ENCODE measurements around the gene SOX2.
"Not testable (repeated sequence)": the region's sequence is repeated elsewhere in the genome, so short reads cannot be mapped to it uniquely, and the experiment has no call there.

Gene SOX2

DNA sequence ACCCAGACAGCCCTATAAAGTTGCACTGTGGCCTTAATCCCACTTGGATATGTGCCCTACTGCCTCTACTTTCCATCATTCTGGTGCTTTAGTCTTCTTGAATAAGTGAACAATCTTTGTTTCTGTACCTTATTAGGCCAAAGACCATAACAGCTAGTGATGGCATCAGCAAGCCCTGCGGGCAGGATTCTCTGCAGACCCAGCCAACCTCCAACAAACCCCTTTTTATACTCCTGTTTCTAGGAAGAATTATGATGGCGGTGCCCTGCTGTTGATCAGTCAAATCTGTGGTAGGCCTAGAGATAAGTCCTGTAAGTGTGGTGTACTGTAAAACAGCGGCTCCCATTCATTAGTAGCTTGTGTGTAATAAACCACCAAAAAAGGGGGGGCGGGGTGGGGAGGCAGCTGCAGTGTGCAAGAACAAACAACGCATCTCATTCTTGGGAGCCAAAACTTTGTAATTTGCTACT lies 40.5 kb downstream of the SOX2 start:
- Mint-ChIP-seq H3K4me3 (no peak overlapping the region), H3K4me1 (ENCODE audit: low read depth) (no peaks in the 10 kb centered on the region), H3K9me3 (no peaks in the 10 kb centered on the region), H3K27me3 (ENCODE audit: low read depth) (no peaks in the 10 kb centered on the region), H3K36me3 (ENCODE audit: low read depth) (no peaks in the 10 kb centered on the region), H3K27ac (no peak overlapping the region)

DNA sequence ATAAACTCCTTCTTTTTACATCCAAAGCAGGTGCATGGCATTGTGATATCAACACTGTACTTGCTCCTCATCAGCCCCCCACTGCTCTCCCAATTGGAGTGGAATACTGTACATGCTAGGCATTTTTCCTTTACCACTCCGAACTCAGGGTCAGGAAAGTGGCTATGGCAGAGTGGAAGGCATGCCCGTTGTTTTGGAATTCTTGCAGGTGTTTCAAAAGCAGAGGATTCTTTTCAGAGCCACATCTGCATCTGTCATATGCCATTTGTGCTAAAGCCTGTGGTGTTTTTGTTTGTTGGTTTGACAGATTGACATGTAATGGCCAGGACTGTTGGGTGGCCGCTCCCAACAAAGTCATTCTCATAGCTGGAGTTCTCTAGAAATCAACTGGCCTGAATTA lies 41.7 kb downstream of the SOX2 start:
- no peak overlapping the region for H3K4me3 Mint-ChIP-seq
- no peak overlapping the region for H3K27ac Mint-ChIP-seq
- no peaks in the 10 kb centered on the region for H3K4me1 Mint-ChIP-seq (ENCODE audit: low read depth)
- no peaks in the 10 kb centered on the region for H3K27me3 Mint-ChIP-seq (ENCODE audit: low read depth)
- no peaks in the 10 kb centered on the region for H3K9me3 Mint-ChIP-seq
- H3K36me3 Mint-ChIP-seq (ENCODE audit: low read depth), result no peaks in the 10 kb centered on the region

DNA sequence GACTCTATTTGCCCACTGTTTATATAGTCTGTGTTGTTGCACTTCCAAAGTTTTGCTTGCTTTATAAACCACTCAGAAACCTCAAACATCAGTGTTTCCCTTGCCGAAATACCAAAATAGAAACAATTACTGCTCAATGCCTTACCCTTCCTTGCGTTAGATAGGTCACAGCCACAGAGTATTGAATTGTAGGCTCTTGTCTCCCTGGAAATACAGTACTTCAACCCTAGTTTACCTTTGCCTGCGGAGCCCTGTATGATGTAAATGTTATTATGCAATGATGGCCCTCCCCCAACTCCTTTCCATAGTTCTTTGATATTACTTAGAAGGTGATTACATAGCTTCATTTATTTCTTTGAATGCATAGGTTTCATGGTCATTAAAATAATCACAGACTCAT lies 44.2 kb downstream of the SOX2 start:
- no peaks in the 10 kb centered on the region for H3K27me3 Mint-ChIP-seq (ENCODE audit: low read depth)
- no peak overlapping the region for H3K4me3 Mint-ChIP-seq
- no peaks in the 10 kb centered on the region for H3K36me3 Mint-ChIP-seq (ENCODE audit: low read depth)
- no peaks in the 10 kb centered on the region for H3K4me1 Mint-ChIP-seq (ENCODE audit: low read depth)
- H3K27ac Mint-ChIP-seq, result no peak overlapping the region
- no peaks in the 10 kb centered on the region for H3K9me3 Mint-ChIP-seq

DNA sequence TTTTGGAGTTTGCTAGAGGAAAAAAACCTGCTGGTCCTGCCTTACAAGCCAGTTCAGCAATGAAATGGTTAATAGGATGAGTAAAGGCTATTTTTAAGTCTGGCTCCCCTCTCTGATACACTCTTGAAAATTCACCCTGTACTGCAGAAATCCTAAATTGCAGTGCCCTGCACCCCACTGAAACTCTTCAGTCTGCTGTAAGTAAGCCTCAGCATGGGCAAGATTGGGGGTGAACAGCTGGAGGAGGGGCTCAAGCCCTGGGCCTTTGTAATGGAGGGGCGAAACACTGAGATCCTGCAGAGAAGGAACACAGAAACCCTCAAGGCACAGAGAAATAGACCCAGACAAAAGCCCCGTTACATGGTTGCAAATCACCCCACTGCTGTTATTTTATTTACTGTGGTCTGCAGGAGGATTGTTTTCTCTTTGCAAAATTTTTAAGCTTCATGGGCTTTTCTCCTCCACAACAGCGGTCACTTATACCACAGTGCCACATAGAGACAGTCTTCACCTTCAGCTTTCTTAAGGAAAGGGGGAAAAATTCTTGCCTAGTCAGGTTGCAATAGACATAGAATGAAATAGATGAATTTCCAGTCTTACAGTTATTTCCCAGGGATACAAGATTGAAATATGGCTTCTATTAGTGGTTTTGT lies 45.0 kb downstream of the SOX2 start:
- Mint-ChIP-seq H3K36me3 (ENCODE audit: low read depth) (no peaks in the 10 kb centered on the region), H3K4me1 (ENCODE audit: low read depth) (no peaks in the 10 kb centered on the region), H3K27me3 (ENCODE audit: low read depth) (no peaks in the 10 kb centered on the region), H3K4me3 (no peak overlapping the region), H3K9me3 (no peaks in the 10 kb centered on the region), H3K27ac (no peak overlapping the region)

DNA sequence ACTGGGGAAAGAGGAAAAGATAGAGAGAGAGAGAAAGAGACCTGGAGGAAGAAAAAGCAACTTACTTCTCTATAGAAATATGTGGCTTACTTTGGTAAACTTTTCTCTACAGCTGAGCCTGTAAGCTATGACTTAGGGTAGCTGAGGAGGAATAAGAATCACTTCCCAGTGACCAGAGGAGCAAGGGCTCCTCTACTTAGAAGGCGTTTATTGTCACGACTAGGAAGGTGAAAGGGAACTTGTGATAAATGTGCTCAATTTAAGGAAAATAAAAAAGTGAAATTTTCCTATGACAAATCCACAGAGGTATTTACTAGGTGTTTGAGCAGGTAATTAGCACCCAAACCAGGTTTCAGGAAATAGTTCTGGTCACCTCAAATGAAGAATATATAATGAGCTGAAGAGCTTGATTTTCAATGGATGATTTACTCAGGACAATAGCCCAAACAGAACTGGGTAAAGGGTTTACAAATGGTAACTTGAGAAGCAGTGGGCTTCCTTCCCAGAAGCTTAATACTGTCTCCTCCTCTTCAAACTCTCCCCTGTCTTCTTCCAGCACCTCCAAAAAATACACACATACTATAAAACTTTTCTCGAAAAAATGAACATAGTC lies 46.1 kb downstream of the SOX2 start:
- Mint-ChIP-seq H3K4me1 (ENCODE audit: low read depth) (no peaks in the 10 kb centered on the region), H3K4me3 (no peak overlapping the region), H3K36me3 (ENCODE audit: low read depth) (no peaks in the 10 kb centered on the region), H3K27me3 (ENCODE audit: low read depth) (no peaks in the 10 kb centered on the region), H3K27ac (no peak overlapping the region), H3K9me3 (no peaks in the 10 kb centered on the region)

DNA sequence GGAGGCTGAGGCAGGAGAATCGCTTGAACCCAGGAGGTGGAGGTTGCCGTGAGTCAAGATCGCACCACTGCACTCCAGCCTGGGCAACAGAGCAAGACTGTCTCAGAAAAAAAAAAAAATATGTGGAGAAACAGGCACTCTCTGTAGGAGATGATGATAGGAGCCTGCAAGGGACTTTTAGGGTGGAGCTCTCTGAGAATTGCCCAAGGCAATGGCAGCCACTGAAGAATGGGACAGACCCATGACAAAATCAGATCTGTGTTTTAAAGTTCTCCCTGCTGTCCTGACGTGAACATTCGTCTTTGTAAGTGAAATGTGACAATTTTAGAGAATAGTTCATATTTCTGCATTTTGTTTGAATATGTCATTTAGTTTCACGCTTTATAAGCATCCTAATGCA lies 50.2 kb downstream of the SOX2 start:
- no peaks in the 10 kb centered on the region for H3K36me3 Mint-ChIP-seq (ENCODE audit: low read depth)
- no peaks in the 10 kb centered on the region for H3K9me3 Mint-ChIP-seq
- H3K27me3 Mint-ChIP-seq (ENCODE audit: low read depth), result no peaks in the 10 kb centered on the region
- no peak overlapping the region for H3K27ac Mint-ChIP-seq
- no peaks in the 10 kb centered on the region for H3K4me1 Mint-ChIP-seq (ENCODE audit: low read depth)
- no peak overlapping the region for H3K4me3 Mint-ChIP-seq

DNA sequence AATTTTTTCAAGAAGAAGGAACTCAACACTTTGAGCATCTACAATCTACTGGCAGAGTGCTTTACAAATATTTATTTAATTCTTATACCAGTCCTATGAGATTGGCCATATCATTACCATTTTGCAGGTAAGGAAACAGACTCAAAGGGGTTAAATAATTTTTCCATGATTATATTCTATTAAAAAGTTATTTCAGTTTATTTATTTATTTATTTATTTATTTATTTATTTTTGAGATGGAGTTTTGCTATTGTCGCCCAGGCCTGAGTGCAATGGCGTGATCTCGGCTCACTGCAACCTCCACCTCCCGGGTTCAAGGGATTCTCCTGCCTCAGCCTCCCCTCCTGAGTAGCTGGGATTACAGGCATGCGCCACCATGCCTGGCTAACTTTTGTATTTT lies 52.3 kb downstream of the SOX2 start:
- H3K4me3 Mint-ChIP-seq; H3K9me3 Mint-ChIP-seq; H3K27ac Mint-ChIP-seq; H3K27me3 Mint-ChIP-seq (ENCODE audit: low read depth); H3K4me1 Mint-ChIP-seq (ENCODE audit: low read depth); H3K36me3 Mint-ChIP-seq (ENCODE audit: low read depth): not testable (repeated sequence)
